ENCODE results near the gene E2F1.
A peak's percentile ranks its signal among the peaks of the same experiment; 100 is the strongest.

The E2F1 gene

DNA sequence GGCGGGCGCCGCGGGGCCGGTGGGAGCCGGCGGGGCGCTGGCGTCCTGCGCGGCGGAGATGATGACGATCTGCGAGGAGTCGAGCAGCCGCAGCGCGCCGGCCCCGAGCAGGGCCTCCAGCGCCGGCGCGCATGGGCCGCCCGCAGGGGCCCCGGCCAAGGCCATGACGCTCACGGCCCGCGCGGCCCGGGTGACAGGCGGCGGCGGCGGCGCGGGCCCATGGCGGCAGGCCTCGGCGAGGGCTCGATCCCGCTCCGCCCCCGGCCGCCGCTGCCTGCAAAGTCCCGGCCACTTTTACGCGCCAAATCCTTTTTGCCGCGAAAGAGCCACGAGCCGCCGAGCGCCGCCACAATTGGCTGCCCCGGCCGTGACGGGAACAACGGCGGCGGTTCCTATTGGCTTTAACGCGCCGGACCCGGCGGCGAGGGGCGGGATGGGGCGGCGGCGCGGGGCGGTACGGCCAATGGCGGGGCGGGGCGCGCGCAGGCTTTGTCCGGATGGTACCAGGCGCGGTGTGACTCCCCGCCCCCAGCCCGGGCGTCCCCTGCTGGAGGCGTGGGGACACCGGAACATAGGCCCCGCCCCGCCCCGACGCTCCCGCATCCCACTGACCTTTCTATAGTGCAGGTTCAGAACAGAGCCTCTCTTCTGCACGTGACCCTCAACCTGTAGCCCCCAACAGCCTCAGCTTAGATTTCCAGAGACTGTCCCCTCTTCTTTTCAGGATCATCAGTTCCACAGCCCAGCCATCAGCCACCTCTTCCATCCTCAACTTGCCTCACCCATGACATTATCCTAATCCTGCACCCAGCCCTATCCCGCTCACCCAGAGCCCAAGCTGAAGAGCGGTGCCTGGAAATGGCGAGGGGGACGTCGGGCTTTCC, at the start of gene E2F1:
Gene E2F1, minus strand, starts transcription at position 286 of the 884 bp plus-strand sequence. Its CDS starts 121 bp downstream, at position 165.
- DNase-seq (ENCODE audit: low spot score) (peak; percentile 85), FAIRE-seq (no peak)

GRCh38 chr20:33733654-33734576, 47.7 kb upstream of the E2F1 start:
- FAIRE-seq (no peak), DNase-seq (ENCODE audit: low spot score) (no peak)

DNA sequence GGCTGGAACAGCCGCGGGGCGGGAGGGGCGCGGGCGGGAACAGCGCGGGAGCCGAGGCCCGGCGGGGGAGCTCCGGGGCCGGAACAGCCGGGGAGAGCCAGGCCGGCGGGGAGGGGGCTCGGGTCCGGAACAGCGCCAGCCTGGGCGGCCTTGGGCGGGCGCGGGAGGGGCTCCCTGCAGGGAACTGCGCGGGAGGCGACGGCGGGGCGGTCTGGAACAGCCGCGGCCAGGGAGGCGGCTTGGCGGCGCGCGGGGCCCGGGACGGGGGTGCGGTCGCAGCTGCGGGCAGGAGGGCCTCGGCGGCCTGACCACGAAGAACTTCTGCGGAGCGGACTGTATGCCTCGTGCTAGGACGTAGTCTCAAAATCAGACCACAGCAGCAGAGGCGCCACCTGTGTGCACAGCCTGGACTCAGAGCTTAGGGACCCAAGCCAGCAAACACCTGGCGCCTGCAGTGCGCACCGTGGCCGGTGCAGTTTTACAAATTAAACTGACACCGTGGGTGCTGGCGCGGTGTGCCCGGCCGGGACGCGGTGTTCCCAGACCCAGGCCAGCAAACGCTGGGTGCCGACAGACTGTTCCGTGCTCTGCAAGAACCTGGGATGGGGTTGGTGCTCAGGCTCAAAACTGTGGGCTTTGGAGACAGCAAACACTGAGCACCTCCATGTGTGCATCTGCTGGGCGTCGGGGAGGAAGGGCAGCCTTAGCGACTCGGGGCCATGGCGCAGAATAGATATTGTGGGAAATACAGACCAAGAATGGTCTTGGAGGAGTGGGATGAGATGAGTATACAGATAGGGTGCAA, 46.2 kb upstream of the E2F1 start:
- FAIRE-seq: no peak

DNA sequence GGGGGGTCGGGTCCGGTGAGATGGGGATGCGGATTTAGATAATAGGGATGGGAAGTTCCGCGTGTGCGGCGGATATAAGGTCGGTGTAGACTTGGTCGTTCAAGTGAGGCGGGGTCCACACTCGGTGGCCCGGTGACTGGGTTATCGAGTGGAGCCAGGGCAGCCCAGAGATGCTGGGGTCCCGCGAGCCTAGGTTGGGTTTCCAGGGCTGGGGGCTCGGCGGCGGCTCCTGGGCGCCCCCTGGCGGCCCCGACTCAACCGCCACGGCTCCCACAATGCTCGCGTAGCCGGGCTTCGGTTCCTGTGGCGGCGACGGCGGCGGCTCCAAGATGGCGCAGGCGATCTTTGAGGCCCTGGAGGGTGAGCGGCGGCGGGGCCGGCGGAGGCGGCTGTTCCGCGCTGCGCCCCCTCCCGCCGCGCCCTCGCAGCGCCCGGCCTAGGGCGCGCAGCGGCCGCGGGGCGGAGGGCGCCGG, 45.5 kb upstream of the E2F1 start, which contains the start of gene ZNF341:
Gene ZNF341, plus strand, starts transcription at position 304 of the 473 bp plus-strand sequence. Its CDS starts 26 bp downstream, at position 330.
- DNase-seq (ENCODE audit: low spot score): peak; percentile 70
- no peak for FAIRE-seq

More for the DNA sequence above, 46.2 kb upstream of the E2F1 start:
- DNase-seq (ENCODE audit: low spot score): no peak

- DNase-seq (ENCODE audit: low spot score) (no peak), FAIRE-seq (no peak)
Measured at GRCh38 chr20:33730946-33731692, 44.9 kb upstream of the E2F1 start.

DNA sequence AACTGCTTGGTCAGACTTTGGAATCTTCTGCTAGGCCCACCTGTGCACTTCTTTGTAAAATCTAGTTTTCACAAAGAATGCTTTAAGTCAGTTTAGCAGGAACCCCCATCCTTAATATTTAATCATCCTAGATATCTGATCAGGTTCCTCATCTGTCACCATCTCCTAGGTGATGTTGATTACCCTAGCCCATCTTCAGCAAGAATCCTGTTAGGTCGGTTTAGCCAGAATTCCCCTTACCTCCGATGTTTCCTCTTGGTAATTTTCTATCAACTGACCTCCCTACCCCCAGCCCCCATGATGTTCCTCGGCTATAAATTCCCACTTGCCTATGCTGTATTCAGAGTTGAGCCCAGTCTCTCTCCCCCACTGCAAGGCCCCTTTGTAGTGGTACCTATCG, 42.9 kb upstream of the E2F1 start:
- no peak for FAIRE-seq
- no peak for DNase-seq (ENCODE audit: low spot score)

- FAIRE-seq (no peak), DNase-seq (ENCODE audit: low spot score) (no peak)
Measured at GRCh38 chr20:33728463-33728862, 42.3 kb upstream of the E2F1 start.

DNA sequence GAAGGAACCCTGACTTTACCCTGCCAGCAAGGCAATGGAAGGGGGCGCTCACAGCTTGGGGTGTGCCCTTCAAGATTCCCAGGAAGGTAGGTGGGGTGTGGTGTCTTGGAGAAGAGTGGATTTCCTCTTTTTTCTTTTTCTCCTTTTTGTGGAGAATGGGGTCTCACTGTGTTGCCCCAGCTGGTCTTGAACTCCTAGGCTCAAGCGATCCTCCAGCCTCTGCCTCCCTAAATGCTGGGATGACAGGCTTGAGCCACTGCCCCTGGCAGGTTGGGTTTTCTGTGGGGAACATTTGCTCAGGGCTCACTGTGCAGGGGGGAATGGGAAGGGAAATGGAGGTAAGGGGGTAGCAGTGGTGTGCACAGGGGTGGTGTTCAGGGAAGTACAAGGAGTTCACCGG, 41.6 kb upstream of the E2F1 start:
- no peak for FAIRE-seq
- no peak for DNase-seq (ENCODE audit: low spot score)

DNA sequence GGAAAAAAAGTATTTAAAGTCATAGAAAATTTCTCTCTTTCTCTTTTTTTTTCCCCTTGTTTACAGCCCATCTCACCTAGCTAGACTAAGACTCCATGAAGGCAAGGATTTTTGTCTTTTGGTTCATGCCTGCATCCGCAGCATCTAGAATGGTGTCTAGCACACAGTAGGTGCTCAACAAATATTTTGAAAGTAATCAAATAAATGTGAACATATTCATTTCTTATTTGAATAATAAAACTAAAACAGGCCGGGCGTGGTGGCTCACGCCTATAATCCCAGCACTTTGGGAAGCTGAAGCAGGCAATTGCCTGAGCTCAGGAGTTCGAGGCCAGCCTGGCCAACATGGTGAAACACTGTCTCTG, 40.9 kb upstream of the E2F1 start:
- no peak for DNase-seq (ENCODE audit: low spot score)
- no peak for FAIRE-seq

DNA sequence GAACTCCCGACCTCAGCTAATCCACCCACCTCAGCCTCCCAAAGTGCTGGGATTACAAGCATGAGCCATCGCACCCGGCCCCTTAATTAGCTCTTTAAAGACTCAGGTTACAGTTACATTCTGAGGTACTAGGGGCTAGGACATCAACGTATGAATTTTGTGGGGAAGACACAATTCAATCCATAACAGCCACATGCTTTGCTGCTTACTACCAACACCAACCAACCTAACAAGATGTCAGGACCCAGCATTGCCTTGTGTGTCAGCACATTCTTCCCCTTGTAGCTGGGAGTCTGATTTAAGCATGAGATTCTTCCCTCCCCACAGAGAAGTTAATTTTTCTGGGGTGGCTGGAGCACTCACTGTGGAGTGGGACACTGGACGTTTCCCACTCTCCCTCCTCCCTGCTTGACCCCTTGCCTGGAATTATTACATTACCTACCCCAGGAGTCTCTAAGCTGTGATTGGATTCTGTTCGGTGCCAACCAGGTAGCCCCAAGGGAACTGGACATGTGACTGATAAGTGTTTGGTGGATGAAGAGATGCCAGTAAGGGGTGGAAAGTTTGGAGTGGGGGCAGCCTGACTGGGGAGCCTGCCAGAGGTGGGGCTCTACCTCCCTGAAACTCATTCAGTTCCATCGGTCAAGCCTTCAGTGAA, 39.6 kb upstream of the E2F1 start:
- FAIRE-seq (no peak), DNase-seq (ENCODE audit: low spot score) (no peak)

DNA sequence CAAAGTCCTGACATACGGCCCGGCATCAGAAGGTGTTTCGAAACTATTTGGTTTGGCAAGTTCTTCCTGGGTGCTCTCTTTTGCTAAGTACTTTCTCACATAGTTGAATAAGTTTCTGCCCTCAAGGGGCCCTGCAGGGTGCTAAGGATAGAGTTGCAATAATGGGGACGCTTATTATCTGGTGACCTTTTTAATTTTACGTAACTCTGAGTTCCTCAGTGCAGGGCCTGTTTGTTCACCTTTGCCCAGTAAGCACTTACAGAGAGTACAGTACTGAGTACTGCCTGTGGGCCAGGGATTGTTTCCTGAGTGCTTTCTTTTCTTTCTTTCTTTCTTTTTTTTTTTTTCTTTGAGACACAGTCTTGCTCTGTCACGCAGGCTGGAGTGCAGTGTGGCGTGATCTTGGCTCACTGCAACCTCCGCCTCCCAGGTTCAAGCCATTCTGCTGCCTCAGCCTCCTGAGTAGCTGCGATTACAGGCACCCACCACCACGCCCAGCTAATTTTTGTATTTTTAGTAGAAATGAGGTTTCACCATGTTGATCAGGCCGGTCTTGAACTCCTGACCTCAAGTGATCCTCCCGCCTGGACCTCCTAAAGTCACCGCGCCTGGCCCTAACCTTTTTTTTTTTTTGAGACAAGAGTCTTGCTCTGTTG, 38.4 kb upstream of the E2F1 start:
- FAIRE-seq: no peak
- no peak for DNase-seq (ENCODE audit: low spot score)

- FAIRE-seq: no peak
- DNase-seq (ENCODE audit: low spot score): no peak
Measured at GRCh38 chr20:33721391-33722140, 35.4 kb upstream of the E2F1 start.

GRCh38 chr20:33719989-33720709, 34.0 kb upstream of the E2F1 start, which contains the start of gene PXMP4:
PXMP4 (minus strand) TSS chr20:33720310; CDS start chr20:33720207, 103 bp downstream.
- FAIRE-seq (no peak), DNase-seq (ENCODE audit: low spot score) (no peak)

DNA sequence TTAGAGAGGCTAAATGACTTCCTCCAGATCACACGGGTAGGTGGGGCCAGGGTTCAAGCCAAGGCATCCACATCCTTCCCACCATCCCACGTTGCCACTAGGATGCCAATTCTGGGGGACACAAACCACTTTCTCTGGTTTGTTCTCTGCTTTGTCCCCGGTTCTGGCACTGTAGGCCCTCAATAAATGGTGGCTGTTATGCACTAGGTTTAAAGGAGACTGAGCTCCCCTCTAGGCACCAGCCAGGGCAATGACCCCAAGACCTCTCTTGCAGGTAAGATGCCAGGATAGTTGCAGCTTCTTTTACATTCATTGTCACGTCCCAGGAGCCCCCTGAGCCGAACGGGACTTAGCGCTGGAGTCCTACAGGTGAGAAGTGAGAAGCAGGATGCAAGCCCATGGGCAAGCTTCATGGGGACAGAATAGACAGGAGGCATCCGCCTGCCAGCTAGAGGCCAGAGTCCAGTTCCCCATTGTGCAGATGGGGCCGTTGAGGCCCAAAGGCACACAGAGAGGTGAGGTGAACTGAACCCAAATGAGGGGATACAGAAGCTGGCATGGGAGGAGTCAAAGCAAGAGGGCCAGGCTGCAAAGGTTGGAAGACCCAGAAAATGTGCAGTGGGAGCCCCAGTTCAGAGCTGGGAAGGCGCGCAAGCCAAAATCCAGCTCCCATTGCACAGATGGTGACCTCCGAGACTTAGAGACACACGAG, 33.2 kb upstream of the E2F1 start:
- FAIRE-seq (no peak), DNase-seq (ENCODE audit: low spot score) (no peak)

- FAIRE-seq: no peak
- DNase-seq (ENCODE audit: low spot score): no peak
Measured at GRCh38 chr20:33716498-33716897, 30.3 kb upstream of the E2F1 start.

DNA sequence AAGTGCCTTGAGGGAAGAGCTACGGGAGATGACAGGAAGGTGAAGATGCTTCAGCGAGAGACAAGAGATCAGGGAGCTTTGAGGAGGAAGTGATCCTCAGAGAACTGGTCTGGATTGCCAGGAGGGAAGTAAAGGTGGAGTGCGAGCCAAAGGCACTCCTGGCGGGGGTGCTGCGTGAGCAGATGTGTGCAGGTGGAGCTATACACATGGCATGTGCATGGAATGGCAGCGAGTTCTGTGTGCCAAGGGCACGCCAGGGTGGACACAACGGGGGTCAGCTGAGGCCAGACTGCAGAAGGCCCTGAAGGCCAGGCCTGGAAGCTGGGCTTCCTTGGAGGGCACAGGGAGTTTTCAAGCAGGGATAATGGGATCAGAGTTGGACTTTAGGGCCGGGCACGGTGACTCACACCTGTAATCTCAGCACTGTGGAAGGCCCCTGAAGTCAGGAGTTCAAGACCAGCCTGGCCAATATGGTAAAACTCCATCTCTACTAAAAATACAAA, 27.7 kb upstream of the E2F1 start:
- no peak for FAIRE-seq
- no peak for DNase-seq (ENCODE audit: low spot score)

DNA sequence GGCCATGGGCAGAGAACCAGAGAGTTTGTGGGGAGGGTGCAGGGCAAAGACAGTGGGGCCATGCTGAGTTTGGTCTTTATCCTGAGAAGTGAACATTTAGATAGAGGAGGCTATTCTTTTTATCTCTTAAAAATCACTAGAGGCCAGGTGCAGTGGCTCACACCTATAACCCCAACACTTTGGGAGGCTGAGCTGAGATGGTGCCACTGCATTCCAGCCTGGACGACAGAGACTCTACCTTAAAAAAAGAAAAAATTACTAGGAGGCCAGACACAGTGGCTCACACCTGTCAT, 25.2 kb upstream of the E2F1 start:
- DNase-seq (ENCODE audit: low spot score): no peak

More for the DNA sequence above, 25.2 kb upstream of the E2F1 start:
- FAIRE-seq: no peak

Data from RCC 7860 (cell line).